ENCODE data around the gene DAPK1. TPM values are rescaled to one million over a fixed set of nuclear protein-coding genes. Genes with fewer than 3 reads are reported as not detected.

DAPK1 gene
- total RNA-seq, 1 donor from 2014 or later: 24.6 TPM

DNA sequence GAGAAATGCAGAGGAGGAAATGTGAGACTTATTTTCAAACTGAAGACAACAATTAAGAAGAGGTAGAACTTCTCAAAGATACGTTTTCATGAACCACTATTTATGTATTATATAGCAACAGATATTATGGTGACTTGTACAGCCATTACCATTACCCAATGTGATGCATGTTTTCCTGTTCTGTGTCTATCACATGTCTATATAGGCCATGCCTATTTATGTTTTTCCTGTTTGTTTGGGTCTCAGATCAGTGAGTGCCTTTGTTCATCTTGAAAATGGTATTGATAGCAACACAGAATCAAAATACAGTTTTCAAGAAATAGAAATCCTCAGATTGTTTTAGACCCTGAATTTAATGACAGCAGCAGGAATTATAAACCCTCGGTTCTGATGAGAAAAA, 44.0 kb downstream of the DAPK1 start:
- peaks cover 9% of the 10 kb centered on the region for H3K4me1 ChIP-seq
- H3K9me3 ChIP-seq: no peaks in the 10 kb centered on the region
- no peaks in the 10 kb centered on the region for H3K36me3 ChIP-seq
- no peak overlapping the region for H3K27ac ChIP-seq
- intact Hi-C loops (cut with DNase I): no loop called here
- H3K27me3 ChIP-seq: no peaks in the 10 kb centered on the region
- no peak for DNase-seq (ENCODE audit: extremely low spot score in 2 of 2)
- TF ChIP-seq POLR2AphosphoS5 (IDR thresholded peaks at IDR 0.05; ENCODE audit: insufficient read depth in 1 of 2, low read depth in 1 of 2) (no peak), POLR2A (IDR thresholded peaks at IDR 0.05) (no peak)
- TF ChIP-seq, protein P1, sequence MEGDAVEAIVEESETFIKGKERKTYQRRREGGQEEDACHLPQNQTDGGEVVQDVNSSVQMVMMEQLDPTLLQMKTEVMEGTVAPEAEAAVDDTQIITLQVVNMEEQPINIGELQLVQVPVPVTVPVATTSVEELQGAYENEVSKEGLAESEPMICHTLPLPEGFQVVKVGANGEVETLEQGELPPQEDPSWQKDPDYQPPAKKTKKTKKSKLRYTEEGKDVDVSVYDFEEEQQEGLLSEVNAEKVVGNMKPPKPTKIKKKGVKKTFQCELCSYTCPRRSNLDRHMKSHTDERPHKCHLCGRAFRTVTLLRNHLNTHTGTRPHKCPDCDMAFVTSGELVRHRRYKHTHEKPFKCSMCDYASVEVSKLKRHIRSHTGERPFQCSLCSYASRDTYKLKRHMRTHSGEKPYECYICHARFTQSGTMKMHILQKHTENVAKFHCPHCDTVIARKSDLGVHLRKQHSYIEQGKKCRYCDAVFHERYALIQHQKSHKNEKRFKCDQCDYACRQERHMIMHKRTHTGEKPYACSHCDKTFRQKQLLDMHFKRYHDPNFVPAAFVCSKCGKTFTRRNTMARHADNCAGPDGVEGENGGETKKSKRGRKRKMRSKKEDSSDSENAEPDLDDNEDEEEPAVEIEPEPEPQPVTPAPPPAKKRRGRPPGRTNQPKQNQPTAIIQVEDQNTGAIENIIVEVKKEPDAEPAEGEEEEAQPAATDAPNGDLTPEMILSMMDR (IDR thresholded peaks at IDR 0.05): no peak
- H3K4me3 ChIP-seq: no peak overlapping the region

DNA sequence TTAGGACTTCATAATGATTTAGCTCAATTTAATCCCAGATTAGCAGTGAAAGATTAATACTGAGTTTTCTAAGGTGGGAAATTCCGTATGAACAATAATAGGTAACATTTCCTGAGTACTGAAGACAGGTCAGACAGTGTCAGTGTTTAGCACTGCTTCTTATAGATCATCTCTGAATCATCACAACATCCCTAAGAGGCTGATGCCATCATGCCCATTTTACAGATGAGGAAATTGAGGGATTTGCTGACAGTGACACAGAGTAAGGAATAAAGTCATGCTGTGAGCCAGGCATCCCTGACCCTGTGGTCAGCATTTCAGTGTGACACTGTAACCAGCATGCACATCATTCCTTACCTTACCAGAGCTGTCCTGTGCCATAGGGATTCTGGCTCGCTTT, 44.5 kb downstream of the DAPK1 start:
- Histone ChIP-seq H3K27me3 (no peaks in the 10 kb centered on the region), H3K4me1 (peaks cover 9% of the 10 kb centered on the region), H3K4me3 (no peak overlapping the region), H3K27ac (no peak overlapping the region), H3K36me3 (no peaks in the 10 kb centered on the region), H3K9me3 (no peaks in the 10 kb centered on the region)
- DNase-seq (ENCODE audit: extremely low spot score in 2 of 2): no peak
- TF ChIP-seq POLR2AphosphoS5 (IDR thresholded peaks at IDR 0.05; ENCODE audit: insufficient read depth in 1 of 2, low read depth in 1 of 2) (no peak), POLR2A (IDR thresholded peaks at IDR 0.05) (no peak)
- TF ChIP-seq, protein P1 (IDR thresholded peaks at IDR 0.05): no peak
- intact Hi-C loops (cut with DNase I): no loop called here

DNA sequence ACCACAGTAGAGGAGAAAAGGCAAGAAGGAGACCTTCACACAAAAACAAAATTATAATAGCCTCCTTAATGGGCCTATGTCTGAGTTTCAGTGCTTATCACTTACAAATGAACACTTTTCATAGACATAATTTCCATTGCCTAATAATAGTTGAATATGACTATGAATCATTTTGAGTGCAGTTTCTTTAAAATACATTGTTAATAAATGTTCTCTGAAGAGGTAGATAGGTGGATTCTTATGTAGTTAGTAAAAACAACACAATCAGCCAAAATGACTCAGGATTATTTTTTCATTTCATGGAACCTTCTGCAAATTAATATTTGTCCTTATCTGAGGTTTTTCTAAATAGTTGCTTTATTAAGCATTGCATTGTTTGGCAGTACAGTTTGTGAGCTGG, 45.6 kb downstream of the DAPK1 start:
- Histone ChIP-seq H3K4me3 (no peak overlapping the region), H3K36me3 (no peaks in the 10 kb centered on the region), H3K4me1 (no peaks in the 10 kb centered on the region), H3K9me3 (no peaks in the 10 kb centered on the region), H3K27ac (no peak overlapping the region), H3K27me3 (no peaks in the 10 kb centered on the region)
- DNase-seq (ENCODE audit: extremely low spot score in 2 of 2): no peak
- intact Hi-C loops (cut with DNase I): no loop called here
- no peak for TF ChIP-seq POLR2AphosphoS5 (IDR thresholded peaks at IDR 0.05; ENCODE audit: insufficient read depth in 1 of 2, low read depth in 1 of 2)
- no peak for TF ChIP-seq POLR2A (IDR thresholded peaks at IDR 0.05)
- TF ChIP-seq, protein P1 (IDR thresholded peaks at IDR 0.05): no peak

DNA sequence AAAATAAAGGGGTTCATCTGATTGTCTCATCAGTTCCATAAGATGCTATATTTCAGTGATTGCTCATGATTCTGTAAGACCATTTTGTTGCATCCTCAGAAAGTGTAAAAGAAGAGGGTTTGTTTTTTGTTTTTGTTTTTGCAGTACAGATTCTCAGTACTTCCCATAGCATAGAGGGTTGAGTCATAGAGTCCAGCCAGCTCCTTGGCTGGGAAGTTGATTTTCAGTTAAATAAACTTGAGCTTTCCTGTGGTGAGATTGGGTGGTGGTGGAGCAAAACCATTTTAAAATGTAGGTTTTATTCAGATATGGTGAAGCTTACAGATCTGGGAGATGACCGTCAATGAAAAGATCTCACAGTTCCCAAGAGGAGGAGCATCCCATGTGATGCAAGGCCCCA, 48.2 kb downstream of the DAPK1 start:
- no peak for DNase-seq (ENCODE audit: extremely low spot score in 2 of 2)
- Histone ChIP-seq H3K4me3 (no peak overlapping the region), H3K4me1 (no peaks in the 10 kb centered on the region), H3K27me3 (no peaks in the 10 kb centered on the region), H3K27ac (no peak overlapping the region), H3K36me3 (no peaks in the 10 kb centered on the region), H3K9me3 (no peaks in the 10 kb centered on the region)
- intact Hi-C loops (cut with DNase I): no loop called here
- TF ChIP-seq POLR2A (IDR thresholded peaks at IDR 0.05) (no peak), POLR2AphosphoS5 (IDR thresholded peaks at IDR 0.05; ENCODE audit: insufficient read depth in 1 of 2, low read depth in 1 of 2) (no peak)
- TF ChIP-seq, protein P1 (IDR thresholded peaks at IDR 0.05): no peak

DNA sequence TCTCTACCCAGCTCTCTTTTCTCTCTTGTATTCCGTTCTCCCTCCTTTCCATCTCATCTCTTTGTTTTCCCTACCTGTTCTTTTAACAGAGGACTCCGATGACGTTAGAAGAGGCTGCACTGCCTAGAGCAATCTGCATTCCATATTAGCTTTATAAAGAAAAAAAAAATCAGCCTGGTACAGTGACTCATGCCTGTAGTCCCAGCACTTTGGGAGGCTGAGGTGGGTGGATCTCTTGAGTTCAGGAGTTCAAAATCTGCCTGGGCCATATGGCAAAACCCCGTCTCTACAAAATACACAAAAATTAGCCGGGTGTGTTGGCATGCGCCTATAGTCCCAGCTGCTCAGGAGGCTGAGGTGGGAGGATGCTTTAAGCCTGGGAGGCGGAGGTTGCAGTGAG, 49.0 kb downstream of the DAPK1 start:
- H3K27ac ChIP-seq: no peak overlapping the region
- intact Hi-C loops (cut with DNase I): no loop called here
- no peaks in the 10 kb centered on the region for H3K27me3 ChIP-seq
- H3K4me3 ChIP-seq: no peak overlapping the region
- H3K36me3 ChIP-seq: no peaks in the 10 kb centered on the region
- H3K4me1 ChIP-seq: no peaks in the 10 kb centered on the region
- TF ChIP-seq, protein P1 (IDR thresholded peaks at IDR 0.05): no peak
- no peak for TF ChIP-seq POLR2A (IDR thresholded peaks at IDR 0.05)
- TF ChIP-seq POLR2AphosphoS5 (IDR thresholded peaks at IDR 0.05; ENCODE audit: insufficient read depth in 1 of 2, low read depth in 1 of 2): no peak
- no peaks in the 10 kb centered on the region for H3K9me3 ChIP-seq
- DNase-seq (ENCODE audit: extremely low spot score in 2 of 2): no peak

Data from vagina (tissue), 2 donors.